Stimulated activated CD8-positive, alpha-beta memory T cell treated with anti-CD3 and anti-CD28 coated beads, Interleukin-4, amount 100 ng/mL, for 4 hours (primary cell): ENCODE data around the gene IKZF2.
"Not testable (repeated sequence)": the region's sequence is repeated elsewhere in the genome, so short reads cannot be mapped to it uniquely, and the experiment has no call there.

ENCODE experiments used
- DNase-seq, 2 donors: peaks; one replicate each; pipeline ENCODE4 v3.0.0-alpha.2; 2020; ENCODE audit warnings: low read depth in 2 of 2, low spot score in 1 of 2

IKZF2 gene

GRCh38 chr2:213043566-213043965 is 107.8 kb downstream of the IKZF2 start:
- no peak for DNase-seq

- DNase-seq: no peak
Observed at GRCh38 chr2:213042262-213042661, 109.2 kb downstream of the IKZF2 start.

- DNase-seq: no peak
Observed at GRCh38 chr2:213036836-213037235, 114.6 kb downstream of the IKZF2 start.

- no peak for DNase-seq
Observed at GRCh38 chr2:213034585-213034984, 116.8 kb downstream of the IKZF2 start.

- no peak for DNase-seq
Observed at GRCh38 chr2:213032607-213033006, 118.8 kb downstream of the IKZF2 start.

GRCh38 chr2:213022987-213023386 is 128.4 kb downstream of the IKZF2 start:
- DNase-seq: no peak

- DNase-seq: no peak
Observed at GRCh38 chr2:213021971-213022899, 129.2 kb downstream of the IKZF2 start.

- not testable (repeated sequence) for DNase-seq
Observed at GRCh38 chr2:213020913-213021312, 130.5 kb downstream of the IKZF2 start.

- no peak for DNase-seq
Observed at GRCh38 chr2:213020268-213020667, 131.1 kb downstream of the IKZF2 start.

- no peak for DNase-seq
Observed at GRCh38 chr2:213019368-213019767, 132.0 kb downstream of the IKZF2 start.

GRCh38 chr2:213018340-213018901 is 133.0 kb downstream of the IKZF2 start:
- no peak for DNase-seq

- DNase-seq: no peak
Observed at GRCh38 chr2:213017404-213017803, 134.0 kb downstream of the IKZF2 start.

GRCh38 chr2:213016984-213017351 is 134.4 kb downstream of the IKZF2 start:
- DNase-seq: no peak

GRCh38 chr2:213016166-213016983 is 135.0 kb downstream of the IKZF2 start:
- no peak for DNase-seq

GRCh38 chr2:213015387-213016165 is 135.8 kb downstream of the IKZF2 start:
- DNase-seq: no peak

- no peak for DNase-seq
Observed at GRCh38 chr2:213013979-213014378, 137.4 kb downstream of the IKZF2 start.

- DNase-seq: no peak
Observed at GRCh38 chr2:213011505-213011904, 139.9 kb downstream of the IKZF2 start.

GRCh38 chr2:213010106-213010779 is 141.2 kb downstream of the IKZF2 start:
- no peak for DNase-seq

GRCh38 chr2:213007290-213007838 is 144.0 kb downstream of the IKZF2 start:
- no peak for DNase-seq

GRCh38 chr2:213004197-213004821 is 147.1 kb downstream of the IKZF2 start:
- DNase-seq: no peak
